BLaER1 treated with 17β-estradiol and CSF1 and Interleukin-3, amounts not matched to agents 10 nM and 100 nM (cell line): ENCODE measurements around the gene TMPRSS9.

Source experiments
- H3K27ac ChIP-seq, 11 experiments: shearing (Covaris generic); formaldehyde crosslinking; 2 replicates each; pipeline ENCODE4 v1.8.1; 2022
- H3K27me3 ChIP-seq, 11 experiments: shearing (Covaris generic); formaldehyde crosslinking; 2 replicates each; pipeline ENCODE4 v1.8.1; 2022
- H3K36me3 ChIP-seq, 11 experiments: shearing (Covaris generic); formaldehyde crosslinking; 2 replicates each; pipeline ENCODE4 v1.8.1; 2022
- H3K4me1 ChIP-seq, 10 experiments: shearing (Covaris generic); formaldehyde crosslinking; 2 replicates each; pipeline ENCODE4 v1.8.1; 2022
- H3K4me2 ChIP-seq, 11 experiments: shearing (Covaris generic); formaldehyde crosslinking; 2 replicates each; pipeline ENCODE4 v1.8.1; 2022
- H3K4me3 ChIP-seq, 10 experiments: shearing (Covaris generic); formaldehyde crosslinking; 2 replicates each; pipeline ENCODE4 v1.8.1; 2022
- H3K9ac ChIP-seq, 11 experiments: shearing (Covaris generic); formaldehyde crosslinking; 2 replicates each; pipeline ENCODE4 v1.8.1; 2022
- H3K9me3 ChIP-seq, 11 experiments: shearing (Covaris generic); formaldehyde crosslinking; replicated peaks in 1 of 11; 2 replicates each; pipeline ENCODE4 v1.8.1; 2022
- H4K20me1 ChIP-seq, 11 experiments: shearing (Covaris generic); formaldehyde crosslinking; 2 replicates each; pipeline ENCODE4 v1.8.1; 2022
- Cebpa-rat ChIP-seq, 11 experiments: shearing (Covaris generic); IDR thresholded peaks; 2 replicates each; pipeline ENCODE4 v1.8.1; 2022

TMPRSS9 gene

GRCh38 chr19:2398735-2399305 is 38.8 kb downstream of the TMPRSS9 start:
- H3K4me2 ChIP-seq = no peak overlapping the region
- no peak for TF ChIP-seq Cebpa-rat (IDR thresholded peaks at IDR 0.05)
- no peaks in the 10 kb centered on the region for H3K27me3 ChIP-seq
- H4K20me1 ChIP-seq = no peaks in the 10 kb centered on the region
- H3K27ac ChIP-seq = no peak overlapping the region
- H3K4me1 ChIP-seq = peaks cover 12 to 26% (median 18%) of the 10 kb centered on the region in 10 experiments
- H3K4me3 ChIP-seq = no peak overlapping the region
- no peaks in the 10 kb centered on the region for H3K36me3 ChIP-seq
- no peak overlapping the region for H3K9ac ChIP-seq
- H3K9me3 ChIP-seq = 0 out of 22 replicates have a peak, but pooled peaks cover 0 to under 1% (median 0%) of the 10 kb centered on the region in 11 experiments

- Histone ChIP-seq H3K27ac (no peak overlapping the region), H3K36me3 (no peaks in the 10 kb centered on the region), H3K27me3 (no peaks in the 10 kb centered on the region), H3K4me2 (no peak overlapping the region), H3K9me3 (peaks cover 0 to 9% (median 0%) of the 10 kb centered on the region in 11 experiments; a peak in 1 of 22 replicates), H3K9ac (no peak overlapping the region), H3K4me1 (peaks cover 4 to 18% (median 11%) of the 10 kb centered on the region in 10 experiments; a peak in 19 of 20 replicates), H4K20me1 (no peaks in the 10 kb centered on the region), H3K4me3 (no peak overlapping the region)
- no peak for TF ChIP-seq Cebpa-rat (IDR thresholded peaks at IDR 0.05)
Observed at GRCh38 chr19:2399582-2399981, 39.5 kb downstream of the TMPRSS9 start.

- Histone ChIP-seq H3K4me2 (no peak overlapping the region), H3K4me3 (no peak overlapping the region), H3K27me3 (no peaks in the 10 kb centered on the region), H3K9me3 (peaks cover 0 to 26% (median 9%) of the 10 kb centered on the region in 11 experiments; a peak in 14 of 22 replicates), H3K36me3 (no peaks in the 10 kb centered on the region), H3K4me1 (peaks cover 5 to 21% (median 20%) of the 10 kb centered on the region in 10 experiments), H4K20me1 (no peaks in the 10 kb centered on the region), H3K9ac (no peak overlapping the region), H3K27ac (no peak overlapping the region)
- TF ChIP-seq Cebpa-rat (IDR thresholded peaks at IDR 0.05) = no peak
Observed at GRCh38 chr19:2408247-2408646, 48.2 kb downstream of the TMPRSS9 start.

GRCh38 chr19:2409352-2409912 is 49.4 kb downstream of the TMPRSS9 start:
- H3K4me2 ChIP-seq = no peak overlapping the region
- no peak overlapping the region for H3K4me3 ChIP-seq
- no peak overlapping the region for H3K9ac ChIP-seq
- H3K27ac ChIP-seq = no peak overlapping the region
- H3K36me3 ChIP-seq = no peaks in the 10 kb centered on the region
- peaks cover 5 to 25% (median 20%) of the 10 kb centered on the region in 10 experiments; a peak in 19 of 20 replicates for H3K4me1 ChIP-seq
- H3K27me3 ChIP-seq = no peaks in the 10 kb centered on the region
- H4K20me1 ChIP-seq = no peaks in the 10 kb centered on the region
- H3K9me3 ChIP-seq = peaks cover 0 to 19% (median 9%) of the 10 kb centered on the region in 11 experiments; a peak in 14 of 22 replicates
- no peak for TF ChIP-seq Cebpa-rat (IDR thresholded peaks at IDR 0.05)

GRCh38 chr19:2410023-2410422 is 50.0 kb downstream of the TMPRSS9 start:
- H3K9me3 ChIP-seq = peaks cover 0 to 18% (median 9%) of the 10 kb centered on the region in 11 experiments; a peak in 14 of 22 replicates
- H3K27me3 ChIP-seq = no peaks in the 10 kb centered on the region
- H3K36me3 ChIP-seq = 0 out of 22 replicates have a peak, but pooled peaks cover 0 to under 1% (median 0%) of the 10 kb centered on the region in 11 experiments
- H3K9ac ChIP-seq = no peak overlapping the region
- peaks cover 4 to 23% (median 19%) of the 10 kb centered on the region in 10 experiments; a peak in 19 of 20 replicates for H3K4me1 ChIP-seq
- no peak overlapping the region for H3K27ac ChIP-seq
- no peak for TF ChIP-seq Cebpa-rat (IDR thresholded peaks at IDR 0.05)
- no peak overlapping the region for H3K4me3 ChIP-seq
- no peak overlapping the region for H3K4me2 ChIP-seq
- no peaks in the 10 kb centered on the region; a peak in 1 of 22 replicates for H4K20me1 ChIP-seq

- H3K4me2 ChIP-seq = no peak overlapping the region
- peaks cover 0 to 16% (median 0%) of the 10 kb centered on the region in 11 experiments; a peak in 3 of 22 replicates for H4K20me1 ChIP-seq
- peaks cover 3 to 16% (median 6%) of the 10 kb centered on the region in 11 experiments; a peak in 16 of 22 replicates for H3K36me3 ChIP-seq
- no peak overlapping the region for H3K4me3 ChIP-seq
- H3K9ac ChIP-seq = no peak overlapping the region
- H3K27ac ChIP-seq = no peak overlapping the region
- no peaks in the 10 kb centered on the region for H3K27me3 ChIP-seq
- no peak for TF ChIP-seq Cebpa-rat (IDR thresholded peaks at IDR 0.05)
- H3K9me3 ChIP-seq = peaks cover 0 to 18% (median 10%) of the 10 kb centered on the region in 11 experiments; a peak in 14 of 22 replicates
- peaks cover 12 to 31% (median 26%) of the 10 kb centered on the region in 10 experiments for H3K4me1 ChIP-seq
Observed at GRCh38 chr19:2411709-2412108, 51.6 kb downstream of the TMPRSS9 start.

GRCh38 chr19:2412449-2412848 is 52.4 kb downstream of the TMPRSS9 start:
- no peaks in the 10 kb centered on the region for H3K27me3 ChIP-seq
- TF ChIP-seq Cebpa-rat (IDR thresholded peaks at IDR 0.05) = no peak
- H3K36me3 ChIP-seq = peaks cover 8 to 23% (median 11%) of the 10 kb centered on the region in 11 experiments; a peak in 17 of 22 replicates
- H3K4me3 ChIP-seq = no peak overlapping the region
- peaks cover 0 to 24% (median 14%) of the 10 kb centered on the region in 11 experiments; a peak in 15 of 22 replicates for H3K9me3 ChIP-seq
- H3K4me1 ChIP-seq = peaks cover 14 to 36% (median 30%) of the 10 kb centered on the region in 10 experiments
- peak overlapping the region in 8 of 11 experiments; percentile 8 to 37 (median 24); a peak in 11 of 22 replicates for H3K4me2 ChIP-seq
- H4K20me1 ChIP-seq = peaks cover 0 to 16% (median 0%) of the 10 kb centered on the region in 11 experiments; a peak in 3 of 22 replicates
- no peak overlapping the region; a peak in 1 of 22 replicates for H3K27ac ChIP-seq
- no peak overlapping the region; a peak in 1 of 22 replicates for H3K9ac ChIP-seq

- H3K9ac ChIP-seq = no peak overlapping the region
- H3K36me3 ChIP-seq = peaks cover 9 to 26% (median 16%) of the 10 kb centered on the region in 11 experiments; a peak in 17 of 22 replicates
- peaks cover 15 to 43% (median 36%) of the 10 kb centered on the region in 10 experiments for H3K4me1 ChIP-seq
- H3K9me3 ChIP-seq = peaks cover 0 to 24% (median 14%) of the 10 kb centered on the region in 11 experiments; a peak in 15 of 22 replicates
- no peaks in the 10 kb centered on the region for H3K27me3 ChIP-seq
- H4K20me1 ChIP-seq = peaks cover 0 to 16% (median 0%) of the 10 kb centered on the region in 11 experiments; a peak in 4 of 22 replicates
- H3K4me2 ChIP-seq = peak overlapping the region in 1 of 11 experiments; percentile 31; a peak in 1 of 22 replicates
- H3K27ac ChIP-seq = no peak overlapping the region
- no peak for TF ChIP-seq Cebpa-rat (IDR thresholded peaks at IDR 0.05)
- no peak overlapping the region for H3K4me3 ChIP-seq
Observed at GRCh38 chr19:2413159-2413558, 53.1 kb downstream of the TMPRSS9 start.

- H3K27me3 ChIP-seq = no peaks in the 10 kb centered on the region
- TF ChIP-seq Cebpa-rat (IDR thresholded peaks at IDR 0.05) = no peak
- H3K27ac ChIP-seq = no peak overlapping the region
- peaks cover 15 to 43% (median 36%) of the 10 kb centered on the region in 10 experiments for H3K4me1 ChIP-seq
- H3K9me3 ChIP-seq = peaks cover 0 to 24% (median 14%) of the 10 kb centered on the region in 11 experiments; a peak in 15 of 22 replicates
- H3K9ac ChIP-seq = no peak overlapping the region
- H3K4me2 ChIP-seq = no peak overlapping the region
- peaks cover 0 to 16% (median 0%) of the 10 kb centered on the region in 11 experiments; a peak in 4 of 22 replicates for H4K20me1 ChIP-seq
- peaks cover 9 to 26% (median 16%) of the 10 kb centered on the region in 11 experiments; a peak in 17 of 22 replicates for H3K36me3 ChIP-seq
- no peak overlapping the region for H3K4me3 ChIP-seq
Observed at GRCh38 chr19:2413629-2414028, 53.6 kb downstream of the TMPRSS9 start.
